Right lung (tissue), 5 donors: ENCODE measurements around the gene ATAD3B. TPM values are rescaled to one million over a fixed set of nuclear protein-coding genes. Genes with fewer than 3 reads are reported as not detected.
"Not testable (repeated sequence)": the region's sequence is repeated elsewhere in the genome, so short reads cannot be mapped to it uniquely, and the experiment has no call there.

ENCODE experiments used
- DNase-seq, 2 donors: peaks; one replicate each; pipeline ENCODE4 v3.0.0-alpha.2; 2013
- polyA plus RNA-seq, 5 donors: library from polyadenylated mRNA; unstranded; fragments of 120-200 nt; gene quantifications; one replicate each; pipeline versions ENCODE4 v1.2.1 to v1.2.3, GENCODE V29; 2013; ENCODE audit warnings: inconsistent platforms in 1 of 5, low replicate concordance in 1 of 5; ENCODE audit not compliant: insufficient read length in 5 of 5, insufficient read depth in 1 of 5

The ATAD3B gene
- polyA plus RNA-seq, 5 donors = 13.1 to 23.5 (median 14.8) TPM

DNA sequence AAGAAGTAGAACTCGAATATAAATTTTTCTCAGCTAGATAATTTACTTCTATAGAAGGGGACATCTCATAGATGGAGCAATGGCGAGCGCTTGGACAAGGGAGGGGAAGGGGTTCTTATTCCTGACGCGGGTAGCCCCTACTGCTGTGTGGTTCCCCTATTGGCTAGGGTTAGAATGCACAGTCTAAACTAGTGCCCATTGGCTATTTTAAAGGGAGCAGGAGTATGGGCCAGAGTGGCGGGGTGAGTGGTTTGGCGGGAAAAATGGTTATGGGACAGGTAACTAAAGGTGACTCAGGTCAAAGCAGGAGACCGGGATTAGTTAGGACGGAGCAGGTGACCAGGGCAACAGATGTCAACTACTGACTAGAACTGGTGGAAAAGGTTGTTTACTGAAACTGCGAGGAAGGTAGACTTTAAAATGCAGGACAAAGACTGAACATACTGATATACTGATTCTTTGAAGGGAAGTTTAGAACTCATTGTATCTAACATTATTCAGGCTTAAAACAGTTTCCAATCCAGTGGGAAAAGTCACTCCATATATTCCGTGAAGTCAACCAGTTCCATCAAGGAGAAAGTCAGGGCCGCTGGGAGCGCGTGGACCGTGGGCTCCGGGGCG lies 39.5 kb downstream of the ATAD3B start:
- DNase-seq = peak; percentile 5

DNA sequence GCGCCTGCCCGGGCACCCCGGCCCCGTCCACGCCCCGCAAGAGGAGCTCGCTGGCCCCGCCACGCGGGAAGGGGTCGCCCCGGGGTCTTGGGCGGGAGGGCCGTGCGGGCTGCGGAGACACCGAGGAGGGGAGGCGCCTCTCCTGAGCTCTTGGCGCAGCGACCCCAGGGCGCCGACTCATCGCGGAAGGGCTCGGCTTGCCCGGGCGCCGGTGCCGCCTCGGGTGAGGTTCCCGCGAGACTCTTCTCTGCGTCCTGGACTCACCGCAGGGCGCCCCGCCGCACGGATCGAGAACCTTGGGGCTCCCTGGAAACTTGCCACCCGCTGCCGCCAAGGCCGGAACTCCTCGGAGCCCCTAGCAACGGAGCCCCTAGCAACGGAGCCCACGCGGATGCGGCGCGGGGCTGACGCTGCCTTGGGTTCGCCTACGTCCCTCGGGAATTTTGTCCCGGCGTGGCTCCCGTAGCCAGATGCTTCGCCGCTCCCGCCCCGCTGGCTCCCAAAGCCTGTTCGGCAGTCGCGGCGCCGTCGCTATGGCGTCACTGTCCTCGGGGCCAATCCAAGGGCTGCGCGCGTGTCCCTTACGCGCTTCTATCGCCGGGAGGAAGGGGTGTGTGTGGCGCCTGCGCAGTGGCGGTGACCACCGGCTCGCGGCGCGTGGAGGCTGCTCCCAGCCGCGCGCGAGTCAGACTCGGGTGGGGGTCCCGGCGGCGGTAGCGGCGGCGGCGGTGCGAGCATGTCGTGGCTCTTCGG lies 40.1 kb downstream of the ATAD3B start, which contains the start of gene ATAD3A:
Gene ATAD3A, plus strand, starts transcription at position 630 of the 753 bp plus-strand sequence. Its CDS starts 107 bp downstream, at position 737.
- peak; percentile 98 for DNase-seq

- not testable (repeated sequence) for DNase-seq
Observed at GRCh38 chr1:1512425-1512824, 40.9 kb downstream of the ATAD3B start.

DNA sequence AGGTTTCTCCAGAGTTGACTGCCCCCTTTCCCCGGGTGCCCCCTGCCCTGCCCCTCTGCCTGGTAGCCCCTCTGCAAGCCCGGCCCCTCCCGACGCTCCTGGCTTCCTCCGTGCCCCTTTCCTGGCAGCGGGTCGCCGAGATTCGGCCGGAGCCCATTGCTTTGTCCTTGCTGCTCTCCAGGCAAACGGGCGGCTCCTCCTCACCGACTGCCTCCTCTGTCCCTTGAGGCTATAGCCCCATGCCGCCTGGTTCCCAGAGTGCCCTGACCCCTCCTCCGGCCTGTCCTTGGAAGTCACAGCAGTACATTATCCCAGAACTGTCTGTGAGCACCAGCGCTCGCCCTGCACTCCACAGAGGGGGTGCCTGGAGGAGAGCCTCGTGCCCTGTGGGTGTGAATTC lies 42.1 kb downstream of the ATAD3B start:
- DNase-seq = not testable (repeated sequence)

DNA sequence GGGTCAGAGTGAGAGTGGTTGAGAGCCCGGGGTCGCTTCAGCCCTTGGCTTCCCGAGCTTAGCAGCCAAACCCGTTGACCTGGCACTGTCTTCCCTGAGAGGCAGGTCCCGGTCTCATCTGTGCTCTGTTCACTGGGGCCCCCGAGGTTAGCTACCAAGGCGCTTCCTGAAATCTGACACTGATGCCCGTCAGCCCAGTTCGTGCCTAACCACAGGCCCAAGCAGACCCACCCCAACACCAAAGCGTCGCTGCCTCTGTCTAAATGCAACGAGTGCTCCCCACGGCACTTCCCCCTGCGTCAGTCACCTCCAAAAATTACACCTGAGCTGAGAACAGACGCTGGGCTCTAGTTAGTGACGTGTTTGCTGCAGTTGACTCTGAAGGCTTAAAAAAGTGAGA lies 42.8 kb downstream of the ATAD3B start:
- DNase-seq = not testable (repeated sequence)

- not testable (repeated sequence) for DNase-seq
Observed at GRCh38 chr1:1516923-1517322, 45.4 kb downstream of the ATAD3B start.

GRCh38 chr1:1517973-1518620 lies 46.5 kb downstream of the ATAD3B start:
- DNase-seq = no peak

GRCh38 chr1:1518621-1519007 lies 47.0 kb downstream of the ATAD3B start:
- DNase-seq = not testable (repeated sequence)

GRCh38 chr1:1519805-1520505 lies 48.4 kb downstream of the ATAD3B start:
- not testable (repeated sequence) for DNase-seq

DNA sequence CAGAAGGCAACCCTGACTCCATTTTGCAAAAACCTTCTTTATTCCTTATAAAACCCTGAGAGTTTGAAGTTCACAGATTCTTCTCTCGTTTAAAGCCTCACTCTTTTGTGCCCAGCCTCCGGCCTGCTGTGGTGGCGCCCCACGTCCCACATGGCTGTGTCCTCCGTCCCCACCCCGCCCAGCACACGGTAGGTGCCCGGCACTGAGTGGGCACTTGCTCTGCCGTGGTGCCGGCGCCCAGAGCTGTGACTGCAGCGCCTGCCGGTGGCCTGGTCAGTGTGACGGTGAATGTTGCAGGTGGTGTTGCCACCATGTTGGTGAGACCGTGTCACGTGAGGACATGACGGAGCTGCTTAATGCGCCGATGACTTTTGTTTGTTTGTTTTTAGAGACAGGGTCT lies 49.8 kb downstream of the ATAD3B start:
- no peak for DNase-seq

- not testable (repeated sequence) for DNase-seq
Observed at GRCh38 chr1:1522536-1522935, 51.0 kb downstream of the ATAD3B start.

- not testable (repeated sequence) for DNase-seq
Observed at GRCh38 chr1:1523226-1523625, 51.7 kb downstream of the ATAD3B start.

GRCh38 chr1:1523651-1524050 lies 52.1 kb downstream of the ATAD3B start:
- not testable (repeated sequence) for DNase-seq

DNA sequence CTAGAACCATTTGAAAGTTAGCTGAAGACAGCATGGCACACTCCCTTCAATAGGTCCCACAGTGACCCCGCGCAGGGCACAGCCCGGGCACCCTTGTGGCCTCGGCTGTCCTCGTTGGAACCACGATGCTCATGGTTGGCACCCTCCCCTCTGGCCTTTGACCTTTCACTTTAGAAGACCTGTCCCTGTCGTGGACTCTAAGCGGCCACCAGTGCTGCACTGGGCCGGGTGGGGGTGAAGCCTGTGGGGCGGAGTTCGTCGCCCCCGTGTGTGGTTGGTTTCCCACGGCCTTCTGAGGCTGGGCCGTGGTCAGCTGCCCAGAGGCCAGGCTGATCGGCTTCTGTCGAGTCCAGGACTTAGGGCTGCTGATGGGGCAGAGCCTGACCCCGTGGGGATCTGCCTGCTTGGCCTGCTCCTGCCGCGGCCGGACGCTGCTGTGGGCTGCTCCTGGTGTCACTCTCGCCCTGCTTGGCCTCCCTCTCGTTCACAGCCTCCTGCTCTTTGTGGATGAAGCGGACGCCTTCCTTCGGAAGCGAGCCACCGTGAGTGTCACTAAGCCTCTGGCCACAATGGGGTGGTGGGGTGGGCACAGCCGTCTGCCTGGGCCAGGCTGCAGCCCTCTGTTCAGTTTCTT lies 53.3 kb downstream of the ATAD3B start:
- not testable (repeated sequence) for DNase-seq

DNA sequence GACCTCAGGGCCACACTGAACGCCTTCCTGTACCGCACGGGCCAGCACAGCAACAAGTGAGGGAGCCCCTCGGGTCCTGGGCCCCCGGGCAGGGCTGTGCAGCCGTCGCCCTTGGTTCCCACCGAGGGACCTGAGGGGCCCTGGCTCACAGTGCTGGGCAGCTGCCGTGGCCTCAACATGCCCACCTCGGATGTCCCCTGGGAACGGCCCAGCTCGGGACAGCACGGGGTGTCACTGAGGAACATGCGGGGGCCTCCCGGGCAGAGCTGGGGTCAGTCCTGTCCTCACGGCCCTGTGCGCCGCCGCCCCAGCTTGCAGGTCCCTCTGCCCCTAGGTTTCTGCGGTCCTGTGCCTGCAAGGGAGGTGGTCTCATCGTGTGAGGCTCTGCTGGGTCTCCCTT lies 54.9 kb downstream of the ATAD3B start:
- not testable (repeated sequence) for DNase-seq

DNA sequence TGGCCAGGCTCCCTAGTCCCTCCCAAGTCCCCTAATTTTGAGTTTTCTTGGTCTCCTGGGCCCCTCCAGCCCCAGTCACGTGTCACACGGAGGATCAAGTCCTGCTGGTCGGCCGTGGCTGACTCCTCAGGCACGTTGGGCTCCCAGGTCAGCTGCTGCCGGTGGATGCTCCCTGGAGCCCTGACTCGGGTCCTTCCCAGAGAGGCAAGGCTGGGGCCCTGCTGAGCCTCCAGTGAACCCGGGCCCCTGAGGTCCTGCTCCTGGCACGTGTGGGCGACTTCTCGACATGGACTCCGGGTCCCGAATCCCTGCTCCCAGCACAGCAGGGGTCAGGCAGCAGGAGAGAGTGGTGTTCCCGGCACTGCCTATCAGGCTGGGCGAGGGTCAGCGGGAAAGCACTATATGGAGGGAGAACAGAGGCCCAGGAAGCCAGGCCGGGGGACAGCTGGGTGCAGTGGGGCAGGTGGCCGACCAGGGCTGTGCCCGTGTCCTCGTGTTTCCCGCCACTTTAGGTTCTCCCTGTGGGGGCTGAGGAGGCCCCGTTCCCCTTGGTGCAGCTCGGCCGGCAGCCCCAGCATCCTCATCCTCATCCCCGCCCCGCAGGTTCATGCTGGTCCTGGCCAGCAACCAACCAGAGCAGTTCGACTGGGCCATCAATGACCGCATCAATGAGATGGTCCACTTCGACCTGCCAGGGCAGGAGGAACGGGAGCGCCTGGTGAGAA lies 55.7 kb downstream of the ATAD3B start:
- no peak for DNase-seq

DNA sequence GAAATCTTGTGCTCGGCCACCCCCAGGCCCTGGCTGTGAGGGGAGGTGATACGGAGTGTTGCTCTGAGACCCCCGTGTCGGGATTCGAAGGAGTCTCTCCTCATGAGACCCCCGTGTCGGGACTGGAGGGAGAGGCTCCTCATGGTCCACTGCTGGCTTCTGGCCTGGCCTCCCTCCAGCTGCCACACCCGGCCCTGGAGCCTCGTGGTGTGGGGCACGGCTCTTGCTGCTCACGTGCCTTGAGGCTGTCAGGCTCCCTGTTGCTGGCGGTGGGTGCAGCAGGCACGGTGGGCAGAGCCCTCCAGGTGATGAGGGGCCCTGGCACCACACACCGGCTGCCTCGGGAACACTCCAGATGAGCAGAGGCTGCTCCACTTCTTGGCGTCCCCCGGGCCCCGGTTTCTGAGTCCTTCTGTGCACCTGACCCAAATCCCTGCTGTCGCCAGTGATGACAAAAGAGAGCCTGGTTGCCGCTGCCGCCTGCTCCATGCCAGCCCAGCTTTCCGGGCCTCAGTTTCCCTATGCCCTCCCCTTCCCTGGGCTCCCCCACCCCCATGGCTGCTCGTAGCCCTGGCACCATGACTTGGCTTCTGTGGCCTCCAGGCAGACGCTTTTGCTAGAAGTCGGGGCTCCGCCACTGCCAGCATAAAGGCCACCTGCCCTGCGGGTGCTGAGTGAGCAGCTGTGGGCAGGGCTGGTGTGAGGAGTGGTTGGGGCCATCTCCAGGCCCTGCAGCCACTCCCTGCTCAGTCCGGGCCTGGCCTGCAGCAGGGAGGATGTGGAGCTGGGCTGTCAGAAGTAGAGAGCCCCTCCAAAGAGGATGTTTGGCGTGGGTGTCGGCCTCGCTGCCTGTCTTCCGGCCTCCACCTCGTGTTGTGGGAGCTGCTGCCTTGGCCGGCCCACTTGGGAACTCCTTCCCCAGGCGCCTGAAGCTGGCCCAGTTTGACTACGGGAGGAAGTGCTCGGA lies 57.0 kb downstream of the ATAD3B start:
- no peak for DNase-seq

- DNase-seq = no peak
Observed at GRCh38 chr1:1529321-1529720, 57.8 kb downstream of the ATAD3B start.

DNA sequence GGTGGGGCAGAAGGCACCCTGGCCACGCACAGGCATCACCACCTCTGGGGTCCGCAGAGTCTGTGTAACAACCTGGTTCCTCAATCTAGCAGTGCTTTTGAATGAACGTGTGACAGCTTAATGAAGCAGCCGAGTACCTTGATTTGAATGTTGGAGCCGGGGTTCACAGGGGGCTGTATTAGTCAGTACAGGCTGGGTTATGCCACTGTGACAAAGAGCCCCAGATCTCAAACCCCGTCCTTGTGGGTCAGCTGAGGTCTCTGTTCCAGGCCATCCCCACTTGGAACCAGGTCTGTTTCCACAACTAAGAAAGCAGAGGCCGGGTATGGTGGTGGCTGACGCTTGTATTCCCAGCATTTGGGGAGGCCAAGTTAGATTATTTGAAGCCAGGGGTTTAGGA lies 58.4 kb downstream of the ATAD3B start:
- DNase-seq = no peak

DNA sequence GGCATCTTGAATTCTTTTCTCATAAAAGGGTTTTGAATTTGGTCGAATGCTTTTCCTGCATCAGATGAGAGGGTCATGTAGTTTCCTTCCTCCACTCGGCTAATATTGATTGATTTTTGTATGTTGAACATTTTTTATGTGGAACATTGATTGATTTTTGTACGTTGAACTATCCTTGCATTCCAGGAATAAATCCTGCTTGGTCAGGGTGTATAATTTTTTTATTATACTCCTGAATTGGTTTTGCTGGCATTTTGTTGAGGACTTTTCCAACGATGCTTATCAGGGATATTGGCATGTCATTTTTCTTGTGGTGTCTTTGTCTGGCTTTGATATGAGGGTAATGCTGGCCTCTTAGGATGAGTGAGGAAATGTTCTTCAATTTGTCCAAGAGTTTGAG lies 60.4 kb downstream of the ATAD3B start:
- no peak for DNase-seq
